Measurements from ENCODE around the gene TMEM63B.
"Not testable (repeated sequence)": the region's sequence is repeated elsewhere in the genome, so short reads cannot be mapped to it uniquely, and the experiment has no call there.

TMEM63B gene

DNA sequence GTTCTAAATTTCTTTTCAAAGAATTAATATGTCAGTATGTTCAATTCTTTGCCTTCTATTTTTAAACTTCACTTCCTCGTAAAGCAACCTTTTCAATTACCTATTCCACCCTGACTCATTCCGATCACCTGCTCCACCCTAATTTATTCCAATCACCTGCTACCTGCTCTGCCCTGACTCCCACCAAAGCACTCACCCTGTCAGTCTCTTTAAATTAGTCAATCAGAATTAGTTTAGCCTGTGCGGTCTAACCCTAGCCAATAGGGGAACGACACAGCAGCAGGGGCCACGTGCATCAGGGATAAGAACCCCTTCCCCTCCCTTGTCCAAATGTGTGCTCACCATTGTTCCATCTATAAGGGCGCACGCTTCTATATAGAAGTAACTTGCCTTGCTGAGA, 58.0 kb downstream of the TMEM63B start:
- not testable (repeated sequence) for H3K9me3 ChIP-seq (ENCODE audit: control insufficient read depth in 2 of 2, low read length in 2 of 2); H3K36me3 ChIP-seq (ENCODE audit: control insufficient read depth in 2 of 2, insufficient read depth in 2 of 2, low read length in 2 of 2); H3K9ac ChIP-seq (ENCODE audit: low read length in 2 of 2); H3K4me1 ChIP-seq (ENCODE audit: control insufficient read depth, insufficient read depth, low read length); H3K27me3 ChIP-seq (ENCODE audit: control insufficient read depth in 1 of 2, insufficient read depth in 2 of 2, low read length in 2 of 2); H3K4me3 ChIP-seq (ENCODE audit: low read length in 2 of 2); H3K27ac ChIP-seq (ENCODE audit: low read length)

DNA sequence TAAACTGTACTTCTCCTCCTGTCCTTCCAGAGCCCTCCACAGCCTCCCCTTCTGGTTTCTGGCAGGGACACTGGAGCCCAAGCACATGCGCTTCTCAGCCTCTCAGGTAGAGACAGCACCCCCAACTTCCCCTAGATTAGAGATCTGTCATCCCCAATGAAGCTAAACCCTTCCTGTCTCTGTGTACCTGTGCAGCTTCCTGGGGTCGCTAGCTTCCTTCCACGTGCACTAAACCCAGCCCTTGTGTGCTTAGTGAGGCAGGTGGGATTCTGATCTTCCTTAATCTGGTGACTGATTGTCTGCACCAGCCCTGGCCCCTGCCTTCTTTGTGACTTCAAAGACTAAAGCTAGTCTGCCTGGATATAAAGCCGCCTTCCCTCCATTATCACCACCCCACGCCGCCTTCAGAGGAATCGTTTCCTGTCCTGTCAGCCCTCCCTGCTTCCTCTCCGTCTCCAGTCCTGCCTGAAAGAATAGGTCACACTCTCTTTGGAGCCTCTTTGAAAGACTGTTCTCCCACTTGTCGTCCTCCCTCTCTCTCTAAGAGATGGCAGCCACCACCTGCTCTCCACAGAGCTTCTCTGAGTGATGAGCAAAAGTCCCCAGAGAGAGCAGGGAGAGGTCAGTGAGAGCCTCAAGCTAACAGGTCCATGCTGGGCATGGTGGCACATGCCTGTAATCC, 58.7 kb downstream of the TMEM63B start:
- peak overlapping the region; percentile 24 for H3K27ac ChIP-seq (ENCODE audit: low read length)
- no peaks in the 10 kb centered on the region for H3K27me3 ChIP-seq (ENCODE audit: control insufficient read depth in 1 of 2, insufficient read depth in 2 of 2, low read length in 2 of 2)
- H3K36me3 ChIP-seq (ENCODE audit: control insufficient read depth in 2 of 2, insufficient read depth in 2 of 2, low read length in 2 of 2), result no peaks in the 10 kb centered on the region
- H3K4me1 ChIP-seq (ENCODE audit: control insufficient read depth, insufficient read depth, low read length), result no peaks in the 10 kb centered on the region
- H3K9ac ChIP-seq (ENCODE audit: low read length in 2 of 2), result no peak overlapping the region
- H3K9me3 ChIP-seq (ENCODE audit: control insufficient read depth in 2 of 2, low read length in 2 of 2), result no peaks in the 10 kb centered on the region
- no peak overlapping the region for H3K4me3 ChIP-seq (ENCODE audit: low read length in 2 of 2)

DNA sequence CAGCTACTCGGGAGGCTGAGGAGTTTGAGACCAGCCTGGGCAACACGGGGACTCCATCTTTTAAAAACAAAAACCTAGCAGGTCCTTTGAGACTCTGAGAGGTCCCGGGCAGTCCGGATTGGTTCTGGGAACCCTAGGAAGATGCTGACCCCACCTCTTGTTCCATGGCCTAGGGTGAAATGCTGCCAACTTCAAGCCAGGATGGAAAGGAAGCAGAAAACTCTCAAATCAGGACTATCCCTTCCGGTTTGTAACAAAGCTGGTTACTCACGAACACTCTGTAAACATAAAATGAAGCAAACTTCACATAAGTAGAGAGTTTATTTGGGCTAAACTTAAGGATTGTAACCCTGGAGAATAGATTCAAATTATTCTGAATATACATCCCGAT, 59.3 kb downstream of the TMEM63B start:
- peak overlapping the region; percentile 24 for H3K27ac ChIP-seq (ENCODE audit: low read length)
- H3K36me3 ChIP-seq (ENCODE audit: control insufficient read depth in 2 of 2, insufficient read depth in 2 of 2, low read length in 2 of 2), result no peaks in the 10 kb centered on the region
- no peak overlapping the region for H3K4me3 ChIP-seq (ENCODE audit: low read length in 2 of 2)
- no peaks in the 10 kb centered on the region for H3K9me3 ChIP-seq (ENCODE audit: control insufficient read depth in 2 of 2, low read length in 2 of 2)
- H3K4me1 ChIP-seq (ENCODE audit: control insufficient read depth, insufficient read depth, low read length), result no peaks in the 10 kb centered on the region
- H3K9ac ChIP-seq (ENCODE audit: low read length in 2 of 2), result no peak overlapping the region
- no peaks in the 10 kb centered on the region for H3K27me3 ChIP-seq (ENCODE audit: control insufficient read depth in 1 of 2, insufficient read depth in 2 of 2, low read length in 2 of 2)

DNA sequence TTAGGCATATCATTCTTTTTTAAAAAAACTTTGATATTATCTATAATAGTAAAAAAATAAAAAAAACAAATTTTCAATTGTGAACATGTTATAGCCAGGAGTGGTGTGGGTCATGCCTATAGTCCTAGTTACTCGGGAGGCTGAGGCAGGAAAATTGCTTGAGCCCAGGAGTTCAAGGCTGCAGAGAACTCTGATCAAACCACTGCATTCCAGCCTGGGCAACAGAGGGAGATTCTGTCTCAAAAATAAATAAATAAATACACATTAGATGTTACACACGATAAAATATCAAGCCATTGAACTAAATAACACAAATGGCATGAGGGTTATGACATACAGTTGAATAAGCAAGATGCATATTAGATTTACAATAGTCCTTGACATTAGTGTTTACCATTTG, 61.5 kb downstream of the TMEM63B start:
- H3K36me3 ChIP-seq (ENCODE audit: control insufficient read depth in 2 of 2, insufficient read depth in 2 of 2, low read length in 2 of 2), result no peaks in the 10 kb centered on the region
- no peaks in the 10 kb centered on the region for H3K27me3 ChIP-seq (ENCODE audit: control insufficient read depth in 1 of 2, insufficient read depth in 2 of 2, low read length in 2 of 2)
- H3K4me1 ChIP-seq (ENCODE audit: control insufficient read depth, insufficient read depth, low read length), result peaks cover 3% of the 10 kb centered on the region
- no peaks in the 10 kb centered on the region for H3K9me3 ChIP-seq (ENCODE audit: control insufficient read depth in 2 of 2, low read length in 2 of 2)
- H3K27ac ChIP-seq (ENCODE audit: low read length), result no peak overlapping the region
- no peak overlapping the region for H3K9ac ChIP-seq (ENCODE audit: low read length in 2 of 2)
- no peak overlapping the region for H3K4me3 ChIP-seq (ENCODE audit: low read length in 2 of 2)

DNA sequence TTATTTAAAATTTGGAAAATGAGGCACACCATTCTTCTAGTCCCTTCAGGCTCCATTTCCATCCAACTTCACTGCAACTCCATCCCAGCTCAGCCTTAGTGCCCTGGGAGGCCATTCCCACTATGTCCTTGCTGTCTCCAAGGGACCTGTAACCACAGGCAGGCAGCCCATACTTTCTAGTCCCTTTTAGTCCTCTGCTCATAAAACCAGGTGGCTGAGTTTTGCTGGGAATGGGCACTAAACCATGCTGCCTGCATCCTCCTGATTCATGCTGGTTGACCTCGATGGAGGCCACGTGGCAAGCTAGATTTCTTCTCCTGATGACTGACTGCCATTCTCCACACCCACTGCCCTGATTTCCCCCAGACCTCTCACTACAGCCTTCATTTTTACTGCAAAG, 61.9 kb downstream of the TMEM63B start:
- Histone ChIP-seq H3K36me3 (ENCODE audit: control insufficient read depth in 2 of 2, insufficient read depth in 2 of 2, low read length in 2 of 2) (no peaks in the 10 kb centered on the region), H3K9me3 (ENCODE audit: control insufficient read depth in 2 of 2, low read length in 2 of 2) (no peaks in the 10 kb centered on the region), H3K27ac (ENCODE audit: low read length) (no peak overlapping the region), H3K4me3 (ENCODE audit: low read length in 2 of 2) (no peak overlapping the region), H3K27me3 (ENCODE audit: control insufficient read depth in 1 of 2, insufficient read depth in 2 of 2, low read length in 2 of 2) (no peaks in the 10 kb centered on the region), H3K9ac (ENCODE audit: low read length in 2 of 2) (no peak overlapping the region), H3K4me1 (ENCODE audit: control insufficient read depth, insufficient read depth, low read length) (peaks cover 3% of the 10 kb centered on the region)

DNA sequence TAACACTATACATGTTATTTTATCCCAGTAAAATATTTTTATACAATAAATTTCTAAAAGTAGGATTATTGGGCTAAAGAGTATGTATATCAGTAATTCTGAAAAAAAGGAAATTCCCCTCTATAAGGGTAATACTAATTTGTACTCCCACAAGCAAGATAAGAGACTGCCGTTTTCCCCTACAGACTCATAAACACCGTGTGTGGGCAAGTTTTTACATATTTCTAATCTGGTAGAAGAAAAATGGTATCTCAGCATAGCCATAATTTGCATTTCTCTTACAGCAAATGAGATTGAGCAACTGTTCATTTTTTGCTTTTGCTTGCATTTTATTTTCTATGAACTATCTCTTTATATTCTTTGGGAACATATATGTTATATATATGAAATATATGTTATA, 63.4 kb downstream of the TMEM63B start:
- Histone ChIP-seq H3K4me1 (ENCODE audit: control insufficient read depth, insufficient read depth, low read length) (peaks cover 3% of the 10 kb centered on the region), H3K9ac (ENCODE audit: low read length in 2 of 2) (no peak overlapping the region), H3K27me3 (ENCODE audit: control insufficient read depth in 1 of 2, insufficient read depth in 2 of 2, low read length in 2 of 2) (no peaks in the 10 kb centered on the region), H3K27ac (ENCODE audit: low read length) (no peak overlapping the region), H3K36me3 (ENCODE audit: control insufficient read depth in 2 of 2, insufficient read depth in 2 of 2, low read length in 2 of 2) (no peaks in the 10 kb centered on the region), H3K4me3 (ENCODE audit: low read length in 2 of 2) (no peak overlapping the region), H3K9me3 (ENCODE audit: control insufficient read depth in 2 of 2, low read length in 2 of 2) (no peaks in the 10 kb centered on the region)

DNA sequence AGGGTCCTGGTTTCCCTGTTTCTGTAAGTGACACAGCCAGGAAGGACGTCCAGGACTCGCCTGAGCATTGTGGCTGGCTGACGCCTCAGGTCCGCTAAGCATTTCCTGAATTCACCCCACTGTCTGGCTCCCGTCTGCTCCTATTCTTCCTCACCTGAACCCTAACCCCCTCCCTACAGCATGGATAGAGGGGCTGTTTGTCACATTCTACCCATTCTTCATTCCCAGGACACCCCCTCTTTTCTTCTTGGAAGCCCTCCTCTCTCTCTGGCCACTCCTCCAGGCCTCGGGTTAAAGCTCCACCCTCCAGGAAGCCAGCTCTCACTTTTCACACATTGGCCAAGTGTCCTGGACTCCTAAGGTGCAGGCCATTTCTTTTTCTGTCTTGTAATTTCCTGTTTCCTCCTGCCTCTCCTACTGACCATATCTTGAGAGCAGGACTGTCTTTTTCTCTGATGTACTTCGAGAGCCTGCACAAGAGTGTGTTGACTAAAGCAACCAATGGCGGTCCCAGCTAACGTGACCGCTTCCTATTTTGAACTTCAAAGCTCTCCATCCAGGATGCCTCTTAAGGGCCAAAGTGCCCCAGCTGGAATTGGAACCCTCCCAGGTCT, 65.2 kb downstream of the TMEM63B start:
- peak overlapping the region in 1 of 2 donors; percentile 12 for H3K4me3 ChIP-seq (ENCODE audit: low read length in 2 of 2)
- peaks cover 3% of the 10 kb centered on the region for H3K4me1 ChIP-seq (ENCODE audit: control insufficient read depth, insufficient read depth, low read length)
- no peak overlapping the region for H3K27ac ChIP-seq (ENCODE audit: low read length)
- no peaks in the 10 kb centered on the region for H3K36me3 ChIP-seq (ENCODE audit: control insufficient read depth in 2 of 2, insufficient read depth in 2 of 2, low read length in 2 of 2)
- no peaks in the 10 kb centered on the region for H3K9me3 ChIP-seq (ENCODE audit: control insufficient read depth in 2 of 2, low read length in 2 of 2)
- no peaks in the 10 kb centered on the region for H3K27me3 ChIP-seq (ENCODE audit: control insufficient read depth in 1 of 2, insufficient read depth in 2 of 2, low read length in 2 of 2)
- peak overlapping the region in 1 of 2 donors; percentile 36 for H3K9ac ChIP-seq (ENCODE audit: low read length in 2 of 2)

DNA sequence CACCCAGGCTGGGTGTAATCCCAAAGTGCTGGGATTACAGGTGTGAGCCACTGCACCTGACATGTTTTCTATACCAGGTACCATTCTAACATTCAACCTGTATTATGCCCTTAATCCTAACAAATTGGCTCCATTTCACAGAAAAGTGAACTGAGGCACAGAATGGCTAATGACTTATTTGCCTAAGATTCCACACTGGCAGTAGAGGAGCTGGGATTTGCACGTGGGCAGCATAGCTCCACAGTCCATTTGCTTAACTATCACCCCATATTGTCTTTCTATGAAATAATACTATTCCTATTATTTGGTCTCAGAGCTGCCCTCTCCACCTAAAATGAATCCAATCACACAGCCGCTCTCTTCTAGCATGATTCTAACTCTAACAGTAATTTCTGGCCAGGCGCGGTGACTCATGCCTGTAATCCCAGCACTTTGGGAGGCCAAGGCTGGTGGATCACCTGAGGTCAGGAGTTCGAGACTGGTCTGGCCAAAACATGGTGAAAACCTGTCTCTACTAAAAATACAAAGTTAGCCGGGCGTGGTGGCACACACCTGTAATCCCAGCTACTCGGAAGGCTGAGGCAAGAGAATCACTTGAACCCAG, 66.1 kb downstream of the TMEM63B start:
- no peak overlapping the region for H3K9ac ChIP-seq (ENCODE audit: low read length in 2 of 2)
- no peak overlapping the region for H3K27ac ChIP-seq (ENCODE audit: low read length)
- peaks cover 3% of the 10 kb centered on the region for H3K4me1 ChIP-seq (ENCODE audit: control insufficient read depth, insufficient read depth, low read length)
- H3K27me3 ChIP-seq (ENCODE audit: control insufficient read depth in 1 of 2, insufficient read depth in 2 of 2, low read length in 2 of 2), result no peaks in the 10 kb centered on the region
- no peak overlapping the region for H3K4me3 ChIP-seq (ENCODE audit: low read length in 2 of 2)
- H3K9me3 ChIP-seq (ENCODE audit: control insufficient read depth in 2 of 2, low read length in 2 of 2), result no peaks in the 10 kb centered on the region
- no peaks in the 10 kb centered on the region for H3K36me3 ChIP-seq (ENCODE audit: control insufficient read depth in 2 of 2, insufficient read depth in 2 of 2, low read length in 2 of 2)

DNA sequence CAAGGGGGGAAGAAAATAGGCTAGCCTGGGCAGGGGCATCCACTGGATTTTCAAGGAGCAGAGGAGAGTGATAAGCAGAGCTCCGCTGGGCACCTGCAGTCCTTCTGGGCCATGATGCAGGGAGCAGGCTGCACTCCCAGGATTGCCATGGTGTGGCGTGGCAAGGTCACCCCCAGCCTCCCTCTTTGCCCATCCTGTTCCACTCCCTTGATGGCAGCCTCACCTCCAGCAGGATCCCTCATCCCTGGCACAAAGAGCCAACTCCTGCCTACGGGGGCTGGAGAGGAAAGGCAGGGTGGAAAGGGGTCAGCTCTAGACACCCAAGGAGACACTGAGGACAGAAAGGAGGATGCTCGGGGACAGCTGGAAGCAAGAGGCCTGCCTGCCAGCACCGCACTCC, 67.0 kb downstream of the TMEM63B start:
- H3K36me3 ChIP-seq (ENCODE audit: control insufficient read depth in 2 of 2, insufficient read depth in 2 of 2, low read length in 2 of 2), result no peaks in the 10 kb centered on the region
- H3K4me1 ChIP-seq (ENCODE audit: control insufficient read depth, insufficient read depth, low read length), result peaks cover 3% of the 10 kb centered on the region
- H3K9me3 ChIP-seq (ENCODE audit: control insufficient read depth in 2 of 2, low read length in 2 of 2), result no peaks in the 10 kb centered on the region
- no peak overlapping the region for H3K4me3 ChIP-seq (ENCODE audit: low read length in 2 of 2)
- no peak overlapping the region for H3K9ac ChIP-seq (ENCODE audit: low read length in 2 of 2)
- no peak overlapping the region for H3K27ac ChIP-seq (ENCODE audit: low read length)
- H3K27me3 ChIP-seq (ENCODE audit: control insufficient read depth in 1 of 2, insufficient read depth in 2 of 2, low read length in 2 of 2), result no peaks in the 10 kb centered on the region

DNA sequence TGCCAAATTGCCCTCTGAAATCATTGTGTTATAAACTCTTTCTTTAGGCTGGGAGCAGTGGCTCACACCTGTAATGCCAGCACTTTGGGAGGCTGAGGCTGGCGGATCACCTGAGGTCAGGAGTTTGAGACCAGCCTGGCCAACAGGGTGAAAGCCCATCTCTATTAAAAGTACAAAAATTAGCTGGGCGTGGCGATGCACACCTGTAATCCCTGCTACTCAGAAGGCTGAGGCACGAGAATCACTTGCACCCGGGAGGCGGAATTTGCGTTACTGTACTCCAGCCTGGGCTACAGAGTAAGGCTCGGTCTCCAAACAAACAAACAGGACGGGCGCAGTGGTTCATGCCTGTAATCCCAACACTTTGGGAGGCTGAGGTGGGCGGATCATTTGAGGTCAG, 69.0 kb downstream of the TMEM63B start:
- not testable (repeated sequence) for H3K9me3 ChIP-seq (ENCODE audit: control insufficient read depth in 2 of 2, low read length in 2 of 2); H3K4me3 ChIP-seq (ENCODE audit: low read length in 2 of 2); H3K4me1 ChIP-seq (ENCODE audit: control insufficient read depth, insufficient read depth, low read length); H3K9ac ChIP-seq (ENCODE audit: low read length in 2 of 2); H3K27me3 ChIP-seq (ENCODE audit: control insufficient read depth in 1 of 2, insufficient read depth in 2 of 2, low read length in 2 of 2); H3K27ac ChIP-seq (ENCODE audit: low read length); H3K36me3 ChIP-seq (ENCODE audit: control insufficient read depth in 2 of 2, insufficient read depth in 2 of 2, low read length in 2 of 2)

DNA sequence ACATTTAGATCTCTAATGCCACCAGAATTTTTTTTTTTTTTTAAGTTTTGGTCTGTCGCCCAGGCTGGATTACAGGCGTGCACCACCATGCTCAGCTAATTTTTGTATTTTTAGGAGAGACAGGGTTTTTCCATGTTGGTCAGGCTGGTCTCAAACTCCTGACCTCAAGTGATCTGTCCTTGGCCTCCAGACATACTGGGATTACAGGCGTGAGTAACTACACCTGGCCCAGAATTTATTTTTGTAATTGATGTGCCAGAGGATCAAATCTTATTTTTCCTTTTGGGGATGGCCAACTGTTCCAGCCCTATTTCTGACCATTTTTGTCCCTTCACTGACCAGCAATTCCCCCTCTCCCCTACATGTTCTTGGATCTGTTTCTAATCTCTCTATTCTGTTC, 71.3 kb downstream of the TMEM63B start:
- Histone ChIP-seq H3K4me1 (ENCODE audit: control insufficient read depth, insufficient read depth, low read length) (no peaks in the 10 kb centered on the region), H3K9me3 (ENCODE audit: control insufficient read depth in 2 of 2, low read length in 2 of 2) (no peaks in the 10 kb centered on the region), H3K36me3 (ENCODE audit: control insufficient read depth in 2 of 2, insufficient read depth in 2 of 2, low read length in 2 of 2) (no peaks in the 10 kb centered on the region), H3K27ac (ENCODE audit: low read length) (no peak overlapping the region), H3K27me3 (ENCODE audit: control insufficient read depth in 1 of 2, insufficient read depth in 2 of 2, low read length in 2 of 2) (no peaks in the 10 kb centered on the region), H3K9ac (ENCODE audit: low read length in 2 of 2) (no peak overlapping the region), H3K4me3 (ENCODE audit: low read length in 2 of 2) (no peak overlapping the region)

Measured in stomach smooth muscle (tissue), 2 donors.